MM.1S (cell line): ENCODE results near the gene GOLIM4.

ENCODE experiments used
- DNase-seq: peaks from one replicate; pipeline ENCODE4 v3.0.0-alpha.2; 2015
- H2AFZ ChIP-seq: fragments of 300-600 bp; sonication (generic); 2 replicates; pipeline ENCODE4 v1.6.0; 2016; ENCODE audit warnings: antibody characterized with exemption, low read length
- H3F3A ChIP-seq: fragments of 300-600 bp; sonication (generic); 2 replicates; pipeline ENCODE4 v1.6.1; 2016; ENCODE audit warnings: mild to moderate bottlenecking, antibody characterized with exemption, low read length, moderate library complexity, mixed read lengths; ENCODE audit not compliant: insufficient read depth
- H3K27ac ChIP-seq: fragments of 300-600 bp; sonication (generic); 2 replicates; pipeline ENCODE4 v1.5.1; 2016; ENCODE audit warnings: mild to moderate bottlenecking, low read length
- H3K27me3 ChIP-seq: fragments of 300-600 bp; sonication (generic); replicated peaks from 2 replicates; pipeline ENCODE4 v1.6.0; 2016; ENCODE audit warnings: low read length; ENCODE audit not compliant: insufficient read depth
- H3K36me3 ChIP-seq: fragments of 300-600 bp; sonication (generic); replicated peaks from 2 replicates; pipeline ENCODE4 v1.6.1; 2016; ENCODE audit warnings: mild to moderate bottlenecking, low read length, mixed read lengths; ENCODE audit not compliant: insufficient read depth
- H3K4me1 ChIP-seq: fragments of 300-600 bp; sonication (generic); 2 replicates; pipeline ENCODE4 v1.6.1; 2016; ENCODE audit warnings: low read length, mixed read lengths
- H3K4me2 ChIP-seq: fragments of 300-600 bp; sonication (generic); 2 replicates; pipeline ENCODE4 v1.6.0; 2016; ENCODE audit warnings: low read depth, low read length
- H3K4me3 ChIP-seq: fragments of 300-600 bp; sonication (generic); 2 replicates; pipeline ENCODE4 v1.5.1; 2016; ENCODE audit warnings: low read length, mixed read lengths
- H3K79me2 ChIP-seq: fragments of 300-600 bp; sonication (generic); 2 replicates; pipeline ENCODE4 v1.6.1; 2016; ENCODE audit warnings: mixed run types, low read length, mixed read lengths
- H3K9ac ChIP-seq: fragments of 300-600 bp; sonication (generic); 2 replicates; pipeline ENCODE4 v1.6.1; 2016; ENCODE audit warnings: low read length, mixed read lengths
- H3K9me2 ChIP-seq: fragments of 300-600 bp; sonication (generic); replicated peaks from 2 replicates; pipeline ENCODE4 v1.6.1; 2016; ENCODE audit warnings: mild to moderate bottlenecking, low read length, mixed read lengths; ENCODE audit not compliant: insufficient read depth
- H3K9me3 ChIP-seq: fragments of 300-600 bp; sonication (generic); replicated peaks from 2 replicates; pipeline ENCODE4 v1.6.1; 2016; ENCODE audit warnings: mild to moderate bottlenecking, low read length, mixed read lengths; ENCODE audit not compliant: insufficient read depth
- H4K20me1 ChIP-seq: fragments of 300-600 bp; sonication (generic); 2 replicates; pipeline ENCODE4 v1.6.1; 2016; ENCODE audit warnings: mild to moderate bottlenecking, low read length, moderate library complexity, mixed read lengths; ENCODE audit not compliant: insufficient read depth
- CTCF ChIP-seq: fragments of 300-600 bp; sonication (generic); IDR thresholded peaks from 2 replicates; pipeline ENCODE4 v1.5.1; 2016; ENCODE audit warnings: antibody characterized with exemption, low read length, mixed read lengths
- EZH2 ChIP-seq: fragments of 300-600 bp; sonication (generic); optimal IDR thresholded peaks from 2 replicates; pipeline ENCODE3; 2017; ENCODE audit warnings: low read depth, mild to moderate bottlenecking, antibody characterized with exemption, low read length, mixed read lengths
- EZH2phosphoT487 ChIP-seq: fragments of 300-600 bp; sonication (generic); IDR thresholded peaks from 2 replicates; pipeline ENCODE4 v1.6.1; 2018; ENCODE audit warnings: antibody characterized with exemption, low read length

GOLIM4 gene

DNA sequence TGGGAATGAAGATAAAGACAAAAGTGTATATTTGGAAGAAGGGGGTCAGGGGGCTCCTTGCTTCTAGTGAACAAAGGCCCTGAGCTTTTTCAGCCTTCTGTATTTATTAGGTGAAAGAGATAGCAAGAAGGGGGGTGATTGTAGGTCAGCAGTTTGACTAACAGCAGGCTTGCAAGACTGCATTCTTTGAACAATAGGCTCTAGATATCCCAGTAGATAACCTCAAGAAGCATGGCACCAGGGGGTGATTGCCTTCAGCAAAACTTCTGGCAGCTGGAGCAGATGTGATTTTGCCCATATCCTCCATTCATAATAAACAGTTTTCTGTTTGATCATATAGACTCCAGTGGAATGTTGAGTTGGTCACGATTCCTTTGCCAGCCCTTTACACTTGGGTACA lies 31.7 kb upstream of the GOLIM4 start:
- Histone ChIP-seq H3K4me2 (no peak overlapping the region), H3F3A (no peaks in the 10 kb centered on the region), H3K4me1 (no peaks in the 10 kb centered on the region), H3K79me2 (no peaks in the 10 kb centered on the region), H3K9me2 (no peaks in the 10 kb centered on the region), H2AFZ (no peak overlapping the region), H4K20me1 (no peaks in the 10 kb centered on the region), H3K4me3 (no peak overlapping the region), H3K36me3 (no peaks in the 10 kb centered on the region), H3K9ac (no peak overlapping the region), H3K9me3 (no peaks in the 10 kb centered on the region), H3K27me3 (no peaks in the 10 kb centered on the region), H3K27ac (no peak overlapping the region)
- TF ChIP-seq EZH2 (no peak), CTCF (no peak), EZH2phosphoT487 (no peak)
- DNase-seq, result no peak

DNA sequence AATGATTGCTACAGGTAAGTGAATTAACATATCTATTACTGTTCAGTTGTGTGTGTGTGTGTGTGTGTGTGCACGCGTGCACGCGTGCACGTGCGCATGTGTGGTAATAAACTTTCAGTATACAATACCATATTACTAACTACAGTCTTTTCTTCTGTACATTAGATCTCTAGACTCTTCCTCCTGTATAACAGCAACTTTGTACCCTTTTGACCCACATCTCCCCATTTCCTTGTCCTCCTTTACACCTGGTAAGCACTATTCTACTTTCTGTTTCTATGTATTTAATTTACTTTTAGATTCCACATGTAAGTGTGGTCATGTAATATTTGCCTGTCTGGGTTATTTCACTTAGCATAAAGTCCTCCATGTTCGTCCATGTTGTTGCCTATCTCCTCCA lies 29.1 kb upstream of the GOLIM4 start:
- Histone ChIP-seq H3K36me3 (no peaks in the 10 kb centered on the region), H3K9ac (no peak overlapping the region), H3F3A (no peaks in the 10 kb centered on the region), H3K4me1 (no peaks in the 10 kb centered on the region), H3K4me2 (no peak overlapping the region), H3K27me3 (no peaks in the 10 kb centered on the region), H3K27ac (no peak overlapping the region), H3K9me3 (no peaks in the 10 kb centered on the region), H2AFZ (no peak overlapping the region), H3K79me2 (no peaks in the 10 kb centered on the region), H3K9me2 (no peaks in the 10 kb centered on the region), H4K20me1 (no peaks in the 10 kb centered on the region), H3K4me3 (no peak overlapping the region)
- TF ChIP-seq CTCF, result no peak
- no peak for TF ChIP-seq EZH2phosphoT487
- no peak for TF ChIP-seq EZH2
- peak; percentile 28 for DNase-seq

DNA sequence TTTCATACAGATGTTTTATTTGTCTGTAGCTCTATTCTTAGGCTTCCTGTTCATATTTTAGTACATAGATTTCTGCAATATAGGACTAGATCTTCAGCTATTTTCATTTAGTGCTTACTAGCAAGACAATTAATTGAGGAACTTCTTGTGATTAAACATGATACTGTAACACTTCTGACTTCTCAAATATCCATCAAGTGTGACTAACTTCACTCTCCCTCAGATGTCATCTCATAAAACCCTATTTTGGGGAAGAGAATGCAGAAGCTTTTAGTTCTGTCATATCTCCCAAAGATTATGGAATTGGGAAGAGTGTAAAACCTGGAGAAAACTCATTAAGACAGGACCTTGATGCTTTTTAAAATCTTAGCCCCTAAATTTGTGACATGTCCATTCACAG lies 28.6 kb upstream of the GOLIM4 start:
- no peaks in the 10 kb centered on the region for H4K20me1 ChIP-seq
- no peak overlapping the region for H2AFZ ChIP-seq
- no peaks in the 10 kb centered on the region for H3K4me1 ChIP-seq
- H3K36me3 ChIP-seq, result no peaks in the 10 kb centered on the region
- no peaks in the 10 kb centered on the region for H3K27me3 ChIP-seq
- no peaks in the 10 kb centered on the region for H3K9me3 ChIP-seq
- TF ChIP-seq EZH2 (no peak), CTCF (no peak), EZH2phosphoT487 (no peak)
- DNase-seq, result no peak
- no peak overlapping the region for H3K9ac ChIP-seq
- no peak overlapping the region for H3K4me3 ChIP-seq
- no peak overlapping the region for H3K4me2 ChIP-seq
- H3K27ac ChIP-seq, result no peak overlapping the region
- H3K79me2 ChIP-seq, result no peaks in the 10 kb centered on the region
- no peaks in the 10 kb centered on the region for H3K9me2 ChIP-seq
- H3F3A ChIP-seq, result no peaks in the 10 kb centered on the region
